Astrocyte of the spinal cord (primary cell): ENCODE results near the gene PKD1L1.
"Not testable (repeated sequence)": the region's sequence is repeated elsewhere in the genome, so short reads cannot be mapped to it uniquely, and the experiment has no call there.

ENCODE experiments used
- DNase-seq: peaks from one replicate; pipeline ENCODE4 v3.0.0; 2011; ENCODE audit warnings: low read depth, low spot score
- H3K4me3 ChIP-seq: 2 replicates; pipeline ENCODE4 v1.5.1; 2011; ENCODE audit warnings: low read depth, mild to moderate bottlenecking, low read length, moderate library complexity
- in situ Hi-C: cut with HindIII; loops from 2 replicates; pipeline ENCODE4 v1.10.0; 2017; ENCODE audit warnings: low sequenced_read_pairs
- TF ChIP-seq, protein P1 (sequence below): IDR thresholded peaks from 2 replicates; pipeline ENCODE4 v1.5.1; 2012; ENCODE audit warnings: low read depth, mild to moderate bottlenecking, low read length, inconsistent platforms

PKD1L1 gene

DNA sequence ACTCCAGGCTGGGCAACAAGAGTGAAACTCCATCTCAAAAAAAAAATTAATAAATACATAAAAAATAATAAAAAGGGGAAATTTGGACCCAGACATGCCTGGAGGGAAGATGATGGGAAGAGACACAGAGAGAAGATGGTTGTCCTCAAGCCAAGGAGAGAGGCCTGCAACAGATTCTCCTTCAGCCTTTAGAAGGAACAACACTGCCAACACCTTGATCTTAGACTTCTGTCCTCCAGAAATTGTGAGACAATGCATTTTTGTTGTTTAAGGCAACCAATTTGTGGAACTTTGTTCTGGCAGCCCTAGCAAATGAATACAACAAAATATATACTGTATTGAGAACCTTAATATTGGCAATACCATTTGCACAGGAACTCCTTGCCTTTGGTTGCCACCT, 186.1 kb downstream of the PKD1L1 start:
- H3K4me3 ChIP-seq = no peak overlapping the region
- DNase-seq = no peak
- TF ChIP-seq, protein P1, sequence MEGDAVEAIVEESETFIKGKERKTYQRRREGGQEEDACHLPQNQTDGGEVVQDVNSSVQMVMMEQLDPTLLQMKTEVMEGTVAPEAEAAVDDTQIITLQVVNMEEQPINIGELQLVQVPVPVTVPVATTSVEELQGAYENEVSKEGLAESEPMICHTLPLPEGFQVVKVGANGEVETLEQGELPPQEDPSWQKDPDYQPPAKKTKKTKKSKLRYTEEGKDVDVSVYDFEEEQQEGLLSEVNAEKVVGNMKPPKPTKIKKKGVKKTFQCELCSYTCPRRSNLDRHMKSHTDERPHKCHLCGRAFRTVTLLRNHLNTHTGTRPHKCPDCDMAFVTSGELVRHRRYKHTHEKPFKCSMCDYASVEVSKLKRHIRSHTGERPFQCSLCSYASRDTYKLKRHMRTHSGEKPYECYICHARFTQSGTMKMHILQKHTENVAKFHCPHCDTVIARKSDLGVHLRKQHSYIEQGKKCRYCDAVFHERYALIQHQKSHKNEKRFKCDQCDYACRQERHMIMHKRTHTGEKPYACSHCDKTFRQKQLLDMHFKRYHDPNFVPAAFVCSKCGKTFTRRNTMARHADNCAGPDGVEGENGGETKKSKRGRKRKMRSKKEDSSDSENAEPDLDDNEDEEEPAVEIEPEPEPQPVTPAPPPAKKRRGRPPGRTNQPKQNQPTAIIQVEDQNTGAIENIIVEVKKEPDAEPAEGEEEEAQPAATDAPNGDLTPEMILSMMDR = no peak
- in situ Hi-C loops = no loop called here

DNA sequence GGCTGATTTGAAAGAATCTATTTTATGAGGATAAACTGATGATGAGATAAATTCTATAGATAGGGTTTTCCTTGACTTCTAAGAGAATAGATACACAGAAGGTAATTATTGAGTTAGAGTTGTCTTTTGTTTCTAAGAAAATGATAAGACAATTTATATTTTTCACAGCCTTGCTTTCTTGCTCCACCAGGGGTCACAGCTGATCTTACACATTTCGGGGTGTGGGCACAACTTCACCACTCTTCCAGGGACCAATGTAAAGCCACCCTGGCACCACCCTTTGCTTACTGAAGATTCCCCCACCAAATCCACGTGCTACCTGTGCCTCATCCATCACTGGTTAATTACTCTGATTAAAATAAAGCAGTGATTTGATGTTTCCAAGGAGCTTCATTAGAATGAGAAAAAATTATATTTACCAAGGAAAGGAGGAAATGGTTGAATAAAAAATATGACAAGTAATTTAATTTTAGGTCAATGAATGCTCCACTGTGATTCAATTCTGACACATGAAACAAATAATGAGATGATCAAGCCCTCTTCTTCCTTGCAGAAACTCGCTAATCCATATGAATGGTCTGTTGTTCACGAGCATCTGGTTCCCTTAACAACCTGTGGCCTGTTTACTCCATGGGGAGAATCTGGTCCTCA, 189.1 kb downstream of the PKD1L1 start:
- in situ Hi-C loops = no loop called here
- no peak for DNase-seq
- H3K4me3 ChIP-seq = no peak overlapping the region
- TF ChIP-seq, protein P1 = peak; percentile 34

DNA sequence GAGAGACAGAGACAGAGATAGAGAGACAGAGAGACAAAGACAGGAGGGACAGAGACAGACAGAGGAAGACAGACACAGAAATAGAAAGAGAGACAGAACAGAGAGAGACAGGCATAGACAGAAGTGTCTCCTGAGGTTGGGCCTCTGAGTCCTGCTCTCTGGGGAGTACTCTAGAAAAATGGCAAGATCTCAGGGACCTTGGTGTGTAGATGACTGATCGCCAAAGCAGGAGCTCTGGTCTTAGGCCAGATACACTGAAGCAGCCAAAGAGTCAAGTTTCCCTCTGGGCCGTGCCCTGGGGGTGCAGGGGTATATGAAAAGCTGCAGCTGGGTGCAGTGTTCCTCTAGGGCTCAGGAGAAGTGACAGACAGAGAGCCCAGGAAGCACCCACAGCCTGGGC, 189.7 kb downstream of the PKD1L1 start:
- peak; percentile 33 for DNase-seq
- TF ChIP-seq, protein P1 = no peak
- no peak overlapping the region for H3K4me3 ChIP-seq
- in situ Hi-C loops = no loop called here

DNA sequence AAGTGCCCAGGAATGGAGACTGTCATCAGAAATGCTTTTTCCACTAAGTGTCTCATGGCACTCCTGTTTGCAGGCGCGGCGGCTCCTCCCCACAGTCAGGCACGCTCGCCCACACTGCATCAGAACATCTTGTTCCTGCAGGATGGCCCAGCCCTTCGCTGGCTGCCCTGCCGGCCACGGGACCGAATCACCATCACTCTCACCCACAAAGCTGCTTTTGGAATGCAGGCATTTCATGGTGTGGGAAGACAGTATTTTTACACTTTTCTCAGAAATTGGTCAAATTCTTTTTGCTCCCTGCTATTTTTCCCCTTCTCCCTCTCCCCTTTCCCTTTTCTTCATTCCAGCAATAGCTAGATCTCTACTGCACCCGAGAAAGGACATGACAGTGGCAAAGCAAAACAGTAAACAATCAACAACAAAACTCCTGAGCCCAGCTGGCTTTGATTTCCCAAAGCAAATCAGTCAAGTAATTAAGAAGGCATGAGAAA, 190.3 kb downstream of the PKD1L1 start:
- TF ChIP-seq, protein P1 = peak; percentile 8
- no peak overlapping the region for H3K4me3 ChIP-seq
- peak; percentile 88 for DNase-seq
- in situ Hi-C loops = no loop called here

DNA sequence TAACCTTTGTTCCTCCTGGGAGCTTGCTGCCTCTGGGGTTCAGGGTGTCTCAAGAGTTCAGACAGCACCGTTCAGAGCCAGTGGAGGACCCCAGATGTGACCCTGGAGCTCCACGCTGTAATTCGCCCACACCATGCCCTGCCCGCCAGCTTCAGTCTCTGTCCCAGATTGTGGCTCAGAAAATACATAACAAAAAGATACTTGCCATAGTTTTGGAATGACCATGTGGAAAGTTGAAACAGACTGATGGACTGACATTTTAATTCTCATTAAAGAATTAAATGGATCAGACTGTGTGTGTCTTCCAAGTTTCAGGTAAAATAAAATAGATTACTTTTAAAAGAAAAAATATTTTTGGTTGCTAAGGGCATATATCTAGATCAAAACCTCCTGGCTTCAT, 191.6 kb downstream of the PKD1L1 start:
- TF ChIP-seq, protein P1 = no peak
- no peak for DNase-seq
- in situ Hi-C loops = no loop called here
- H3K4me3 ChIP-seq = no peak overlapping the region

DNA sequence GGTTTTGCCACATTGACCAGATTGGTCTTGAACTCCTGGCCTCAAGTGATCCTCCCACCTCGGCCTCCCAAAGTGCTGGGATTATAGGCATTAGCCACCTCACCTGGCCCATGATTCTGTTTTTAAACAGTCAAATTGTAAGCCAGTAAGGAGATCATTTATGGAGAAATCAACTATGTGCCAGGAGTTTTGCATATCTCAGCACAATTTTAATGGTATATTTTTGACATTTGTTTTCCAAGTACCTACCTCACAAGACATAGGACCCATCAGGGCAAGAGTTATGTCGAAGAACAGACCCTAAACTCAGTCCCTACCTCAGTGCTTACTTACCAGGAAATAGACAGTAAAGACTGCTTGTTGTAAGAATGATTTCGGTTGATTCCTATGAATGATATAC, 193.0 kb downstream of the PKD1L1 start:
- TF ChIP-seq, protein P1 = no peak
- in situ Hi-C loops = no loop called here
- no peak overlapping the region for H3K4me3 ChIP-seq
- DNase-seq = no peak

DNA sequence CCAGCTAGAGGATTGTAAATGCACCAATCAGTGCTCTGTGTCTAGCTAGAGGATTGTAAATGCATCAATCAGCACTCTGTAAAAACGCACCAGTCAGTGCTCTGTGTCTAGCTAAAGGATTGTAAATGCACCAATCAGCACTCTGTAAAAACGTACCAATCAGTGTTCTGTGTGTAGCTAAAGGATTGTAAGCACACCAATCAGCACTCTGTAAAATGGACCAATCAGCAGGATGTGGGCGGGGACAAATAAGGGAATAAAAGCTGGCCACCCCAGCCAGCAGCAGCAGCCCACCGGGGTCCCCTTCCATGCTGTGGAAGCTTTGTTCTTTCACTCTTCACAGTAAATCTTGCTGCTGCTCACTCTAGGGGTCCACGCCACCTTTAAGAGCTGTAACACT, 196.5 kb downstream of the PKD1L1 start:
- H3K4me3 ChIP-seq, DNase-seq, in situ Hi-C loops: not testable (repeated sequence)
